K562 (cell line): Measurements from ENCODE around the gene HSD3B7. TPM values are rescaled to one million over a fixed set of nuclear protein-coding genes. Genes with fewer than 3 reads are reported as not detected.

Source experiments
- GTF2E2 ChIP-seq: fragments of 200-800 bp; sonication (Bioruptor generic); IDR thresholded peaks from 2 replicates; pipeline ENCODE4 v1.6.1; 2016; ENCODE audit warnings: missing genetic modification characterization, missing compliant biosample characterization
- THRB ChIP-seq: fragments of 450-650 bp; formaldehyde crosslinking; conservative IDR thresholded peaks from 2 replicates; pipeline ENCODE4 v1.4.0; 2022; ENCODE audit warnings: mild to moderate bottlenecking, missing genetic modification characterization
- TRIM24 ChIP-seq, 2 experiments: fragments of 450-650 bp; IDR thresholded peaks; 2 replicates each; pipeline ENCODE4 v1.6.1; 2016
- polyA plus RNA-seq, 8 experiments: library from polyadenylated mRNA; depleted of rRNA in 4 of 8; stranded (reverse) in 5 of 8; unstranded in 3 of 8; fragments of >200 nt; fragmentation: Nextera tagmentation in 2 of 8; fragmentation: Illumina TruSeq in 1 of 8; extraction: Ambion mirVana in 2 of 8; extraction: Trizol in 1 of 8; gene quantifications; 2 replicates each; pipeline versions ENCODE4 v1.2.1 to v1.2.3, GENCODE V29; 2011 to 2014; ENCODE audit warnings: inconsistent platforms in 1 of 8, missing spikeins in 1 of 8
- total RNA-seq, 7 experiments: library from RNA; depleted of rRNA in 6 of 7; stranded (reverse); fragments of >200 nt in 6 of 7; fragmentation: Illumina TruSeq in 2 of 7; extraction: Trizol in 2 of 7; gene quantifications; 2 replicates each; pipeline versions ENCODE4 v1.2.1 to v1.2.3, GENCODE V29; 2011 to 2021; ENCODE audit warnings: low replicate concordance in 1 of 7
- TF ChIP-seq, protein P1 (sequence below): sonication (generic); formaldehyde crosslinking; IDR thresholded peaks from 2 replicates; pipeline ENCODE4 v1.8.1; 2023; ENCODE audit warnings: missing genetic modification reagents, mild to moderate bottlenecking, borderline replicate concordance
- TF ChIP-seq, protein P2 (sequence below): fragments of 450-650 bp; IDR thresholded peaks from 2 replicates; pipeline ENCODE4 v1.6.1; 2016; ENCODE audit warnings: mild to moderate bottlenecking, moderate library complexity
- TF ChIP-seq, protein P3 (sequence below): fragments of 450-650 bp; formaldehyde crosslinking; IDR thresholded peaks from 2 replicates; pipeline ENCODE4 v1.4.0; 2020; ENCODE audit warnings: mild to moderate bottlenecking, mixed read lengths

Gene HSD3B7
- total and polyA plus RNA-seq, 9 of the 15 experiments (the other 6 are each of a cell fraction or from before 2014, with no cell fraction given) = 5.4 to 49.1 (median 23.0) TPM

GRCh38 chr16:30949650-30950515 is 35.1 kb upstream of the HSD3B7 start (continued):
- TF ChIP-seq, protein P1, sequence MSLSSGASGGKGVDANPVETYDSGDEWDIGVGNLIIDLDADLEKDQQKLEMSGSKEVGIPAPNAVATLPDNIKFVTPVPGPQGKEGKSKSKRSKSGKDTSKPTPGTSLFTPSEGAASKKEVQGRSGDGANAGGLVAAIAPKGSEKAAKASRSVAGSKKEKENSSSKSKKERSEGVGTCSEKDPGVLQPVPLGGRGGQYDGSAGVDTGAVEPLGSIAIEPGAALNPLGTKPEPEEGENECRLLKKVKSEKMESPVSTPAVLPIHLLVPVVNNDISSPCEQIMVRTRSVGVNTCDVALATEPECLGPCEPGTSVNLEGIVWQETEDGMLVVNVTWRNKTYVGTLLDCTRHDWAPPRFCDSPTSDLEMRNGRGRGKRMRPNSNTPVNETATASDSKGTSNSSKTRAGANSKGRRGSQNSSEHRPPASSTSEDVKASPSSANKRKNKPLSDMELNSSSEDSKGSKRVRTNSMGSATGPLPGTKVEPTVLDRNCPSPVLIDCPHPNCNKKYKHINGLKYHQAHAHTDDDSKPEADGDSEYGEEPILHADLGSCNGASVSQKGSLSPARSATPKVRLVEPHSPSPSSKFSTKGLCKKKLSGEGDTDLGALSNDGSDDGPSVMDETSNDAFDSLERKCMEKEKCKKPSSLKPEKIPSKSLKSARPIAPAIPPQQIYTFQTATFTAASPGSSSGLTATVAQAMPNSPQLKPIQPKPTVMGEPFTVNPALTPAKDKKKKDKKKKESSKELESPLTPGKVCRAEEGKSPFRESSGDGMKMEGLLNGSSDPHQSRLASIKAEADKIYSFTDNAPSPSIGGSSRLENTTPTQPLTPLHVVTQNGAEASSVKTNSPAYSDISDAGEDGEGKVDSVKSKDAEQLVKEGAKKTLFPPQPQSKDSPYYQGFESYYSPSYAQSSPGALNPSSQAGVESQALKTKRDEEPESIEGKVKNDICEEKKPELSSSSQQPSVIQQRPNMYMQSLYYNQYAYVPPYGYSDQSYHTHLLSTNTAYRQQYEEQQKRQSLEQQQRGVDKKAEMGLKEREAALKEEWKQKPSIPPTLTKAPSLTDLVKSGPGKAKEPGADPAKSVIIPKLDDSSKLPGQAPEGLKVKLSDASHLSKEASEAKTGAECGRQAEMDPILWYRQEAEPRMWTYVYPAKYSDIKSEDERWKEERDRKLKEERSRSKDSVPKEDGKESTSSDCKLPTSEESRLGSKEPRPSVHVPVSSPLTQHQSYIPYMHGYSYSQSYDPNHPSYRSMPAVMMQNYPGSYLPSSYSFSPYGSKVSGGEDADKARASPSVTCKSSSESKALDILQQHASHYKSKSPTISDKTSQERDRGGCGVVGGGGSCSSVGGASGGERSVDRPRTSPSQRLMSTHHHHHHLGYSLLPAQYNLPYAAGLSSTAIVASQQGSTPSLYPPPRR (CRISPR knock-in tag) = no peak
- TF ChIP-seq, protein P2, sequence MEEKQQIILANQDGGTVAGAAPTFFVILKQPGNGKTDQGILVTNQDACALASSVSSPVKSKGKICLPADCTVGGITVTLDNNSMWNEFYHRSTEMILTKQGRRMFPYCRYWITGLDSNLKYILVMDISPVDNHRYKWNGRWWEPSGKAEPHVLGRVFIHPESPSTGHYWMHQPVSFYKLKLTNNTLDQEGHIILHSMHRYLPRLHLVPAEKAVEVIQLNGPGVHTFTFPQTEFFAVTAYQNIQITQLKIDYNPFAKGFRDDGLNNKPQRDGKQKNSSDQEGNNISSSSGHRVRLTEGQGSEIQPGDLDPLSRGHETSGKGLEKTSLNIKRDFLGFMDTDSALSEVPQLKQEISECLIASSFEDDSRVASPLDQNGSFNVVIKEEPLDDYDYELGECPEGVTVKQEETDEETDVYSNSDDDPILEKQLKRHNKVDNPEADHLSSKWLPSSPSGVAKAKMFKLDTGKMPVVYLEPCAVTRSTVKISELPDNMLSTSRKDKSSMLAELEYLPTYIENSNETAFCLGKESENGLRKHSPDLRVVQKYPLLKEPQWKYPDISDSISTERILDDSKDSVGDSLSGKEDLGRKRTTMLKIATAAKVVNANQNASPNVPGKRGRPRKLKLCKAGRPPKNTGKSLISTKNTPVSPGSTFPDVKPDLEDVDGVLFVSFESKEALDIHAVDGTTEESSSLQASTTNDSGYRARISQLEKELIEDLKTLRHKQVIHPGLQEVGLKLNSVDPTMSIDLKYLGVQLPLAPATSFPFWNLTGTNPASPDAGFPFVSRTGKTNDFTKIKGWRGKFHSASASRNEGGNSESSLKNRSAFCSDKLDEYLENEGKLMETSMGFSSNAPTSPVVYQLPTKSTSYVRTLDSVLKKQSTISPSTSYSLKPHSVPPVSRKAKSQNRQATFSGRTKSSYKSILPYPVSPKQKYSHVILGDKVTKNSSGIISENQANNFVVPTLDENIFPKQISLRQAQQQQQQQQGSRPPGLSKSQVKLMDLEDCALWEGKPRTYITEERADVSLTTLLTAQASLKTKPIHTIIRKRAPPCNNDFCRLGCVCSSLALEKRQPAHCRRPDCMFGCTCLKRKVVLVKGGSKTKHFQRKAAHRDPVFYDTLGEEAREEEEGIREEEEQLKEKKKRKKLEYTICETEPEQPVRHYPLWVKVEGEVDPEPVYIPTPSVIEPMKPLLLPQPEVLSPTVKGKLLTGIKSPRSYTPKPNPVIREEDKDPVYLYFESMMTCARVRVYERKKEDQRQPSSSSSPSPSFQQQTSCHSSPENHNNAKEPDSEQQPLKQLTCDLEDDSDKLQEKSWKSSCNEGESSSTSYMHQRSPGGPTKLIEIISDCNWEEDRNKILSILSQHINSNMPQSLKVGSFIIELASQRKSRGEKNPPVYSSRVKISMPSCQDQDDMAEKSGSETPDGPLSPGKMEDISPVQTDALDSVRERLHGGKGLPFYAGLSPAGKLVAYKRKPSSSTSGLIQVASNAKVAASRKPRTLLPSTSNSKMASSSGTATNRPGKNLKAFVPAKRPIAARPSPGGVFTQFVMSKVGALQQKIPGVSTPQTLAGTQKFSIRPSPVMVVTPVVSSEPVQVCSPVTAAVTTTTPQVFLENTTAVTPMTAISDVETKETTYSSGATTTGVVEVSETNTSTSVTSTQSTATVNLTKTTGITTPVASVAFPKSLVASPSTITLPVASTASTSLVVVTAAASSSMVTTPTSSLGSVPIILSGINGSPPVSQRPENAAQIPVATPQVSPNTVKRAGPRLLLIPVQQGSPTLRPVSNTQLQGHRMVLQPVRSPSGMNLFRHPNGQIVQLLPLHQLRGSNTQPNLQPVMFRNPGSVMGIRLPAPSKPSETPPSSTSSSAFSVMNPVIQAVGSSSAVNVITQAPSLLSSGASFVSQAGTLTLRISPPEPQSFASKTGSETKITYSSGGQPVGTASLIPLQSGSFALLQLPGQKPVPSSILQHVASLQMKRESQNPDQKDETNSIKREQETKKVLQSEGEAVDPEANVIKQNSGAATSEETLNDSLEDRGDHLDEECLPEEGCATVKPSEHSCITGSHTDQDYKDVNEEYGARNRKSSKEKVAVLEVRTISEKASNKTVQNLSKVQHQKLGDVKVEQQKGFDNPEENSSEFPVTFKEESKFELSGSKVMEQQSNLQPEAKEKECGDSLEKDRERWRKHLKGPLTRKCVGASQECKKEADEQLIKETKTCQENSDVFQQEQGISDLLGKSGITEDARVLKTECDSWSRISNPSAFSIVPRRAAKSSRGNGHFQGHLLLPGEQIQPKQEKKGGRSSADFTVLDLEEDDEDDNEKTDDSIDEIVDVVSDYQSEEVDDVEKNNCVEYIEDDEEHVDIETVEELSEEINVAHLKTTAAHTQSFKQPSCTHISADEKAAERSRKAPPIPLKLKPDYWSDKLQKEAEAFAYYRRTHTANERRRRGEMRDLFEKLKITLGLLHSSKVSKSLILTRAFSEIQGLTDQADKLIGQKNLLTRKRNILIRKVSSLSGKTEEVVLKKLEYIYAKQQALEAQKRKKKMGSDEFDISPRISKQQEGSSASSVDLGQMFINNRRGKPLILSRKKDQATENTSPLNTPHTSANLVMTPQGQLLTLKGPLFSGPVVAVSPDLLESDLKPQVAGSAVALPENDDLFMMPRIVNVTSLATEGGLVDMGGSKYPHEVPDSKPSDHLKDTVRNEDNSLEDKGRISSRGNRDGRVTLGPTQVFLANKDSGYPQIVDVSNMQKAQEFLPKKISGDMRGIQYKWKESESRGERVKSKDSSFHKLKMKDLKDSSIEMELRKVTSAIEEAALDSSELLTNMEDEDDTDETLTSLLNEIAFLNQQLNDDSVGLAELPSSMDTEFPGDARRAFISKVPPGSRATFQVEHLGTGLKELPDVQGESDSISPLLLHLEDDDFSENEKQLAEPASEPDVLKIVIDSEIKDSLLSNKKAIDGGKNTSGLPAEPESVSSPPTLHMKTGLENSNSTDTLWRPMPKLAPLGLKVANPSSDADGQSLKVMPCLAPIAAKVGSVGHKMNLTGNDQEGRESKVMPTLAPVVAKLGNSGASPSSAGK = no peak
- TF ChIP-seq THRB (CRISPR knock-in tag) (no peak), GTF2E2 (tag) (no peak), TRIM24 (IDR thresholded peaks at IDR 0.05) (peak; percentile 14 to 69; a peak in 3 of 4 replicates)
- TF ChIP-seq, protein P3, sequence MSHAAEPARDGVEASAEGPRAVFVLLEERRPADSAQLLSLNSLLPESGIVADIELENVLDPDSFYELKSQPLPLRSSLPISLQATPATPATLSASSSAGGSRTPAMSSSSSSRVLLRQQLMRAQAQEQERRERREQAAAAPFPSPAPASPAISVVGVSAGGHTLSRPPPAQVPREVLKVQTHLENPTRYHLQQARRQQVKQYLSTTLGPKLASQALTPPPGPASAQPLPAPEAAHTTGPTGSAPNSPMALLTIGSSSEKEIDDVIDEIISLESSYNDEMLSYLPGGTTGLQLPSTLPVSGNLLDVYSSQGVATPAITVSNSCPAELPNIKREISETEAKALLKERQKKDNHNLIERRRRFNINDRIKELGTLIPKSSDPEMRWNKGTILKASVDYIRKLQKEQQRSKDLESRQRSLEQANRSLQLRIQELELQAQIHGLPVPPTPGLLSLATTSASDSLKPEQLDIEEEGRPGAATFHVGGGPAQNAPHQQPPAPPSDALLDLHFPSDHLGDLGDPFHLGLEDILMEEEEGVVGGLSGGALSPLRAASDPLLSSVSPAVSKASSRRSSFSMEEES (CRISPR knock-in tag) = no peak
